ENCODE measurements around the gene PTPRR.

PTPRR gene

GRCh38 chr12:70815056-70815455 is 105.5 kb downstream of the PTPRR start:
- Histone ChIP-seq H4K12ac (ENCODE audit: low read depth, low read length) (no peak overlapping the region), H3K4me1 (ENCODE audit: control insufficient read depth in 1 of 2, insufficient read depth in 2 of 2, low read length in 2 of 2) (no peaks in the 10 kb centered on the region), H3K9me3 (ENCODE audit: insufficient read depth, low read depth, low read length) (no peaks in the 10 kb centered on the region), H3K79me2 (ENCODE audit: control insufficient read depth, insufficient read depth, low read length, poor library complexity) (no peaks in the 10 kb centered on the region), H2BK12ac (ENCODE audit: low read length) (no peak overlapping the region), H2AK5ac (ENCODE audit: low read length) (no peak overlapping the region), H3K4me3 (ENCODE audit: low read depth, low read length) (no peak overlapping the region), H2AFZ (ENCODE audit: insufficient read depth, low read length, poor library complexity) (no peak overlapping the region), H4K8ac (ENCODE audit: low read depth, low read length) (no peak overlapping the region), H4K91ac (ENCODE audit: low read depth, low read length) (no peak overlapping the region), H2BK120ac (ENCODE audit: insufficient read depth, low read length, poor library complexity) (no peak overlapping the region), H3K23ac (ENCODE audit: low read length) (no peak overlapping the region), H3K79me1 (ENCODE audit: low read length) (no peaks in the 10 kb centered on the region), H3K9ac (ENCODE audit: low read length) (no peak overlapping the region), H2BK5ac (ENCODE audit: low read depth, low read length, poor library complexity) (no peak overlapping the region), H3K27me3 (ENCODE audit: insufficient read depth, low read length) (no peaks in the 10 kb centered on the region), H3K4ac (ENCODE audit: low read depth, low read length) (no peak overlapping the region), H3K27ac (ENCODE audit: low read depth, low read length) (no peak overlapping the region), H3K14ac (ENCODE audit: low read length) (no peak overlapping the region), H3K18ac (ENCODE audit: low read length) (no peak overlapping the region), H3K36me3 (ENCODE audit: control insufficient read depth in 1 of 2, insufficient read depth in 2 of 2, low read length in 2 of 2) (no peaks in the 10 kb centered on the region), H3K4me2 (ENCODE audit: low read length) (no peak overlapping the region)
- no peak for DNase-seq
- no CpG with 5 or more reads among the region's 2 CpGs for WGBS (ENCODE audit: extremely low coverage, insufficient coverage, insufficient read length)

DNA sequence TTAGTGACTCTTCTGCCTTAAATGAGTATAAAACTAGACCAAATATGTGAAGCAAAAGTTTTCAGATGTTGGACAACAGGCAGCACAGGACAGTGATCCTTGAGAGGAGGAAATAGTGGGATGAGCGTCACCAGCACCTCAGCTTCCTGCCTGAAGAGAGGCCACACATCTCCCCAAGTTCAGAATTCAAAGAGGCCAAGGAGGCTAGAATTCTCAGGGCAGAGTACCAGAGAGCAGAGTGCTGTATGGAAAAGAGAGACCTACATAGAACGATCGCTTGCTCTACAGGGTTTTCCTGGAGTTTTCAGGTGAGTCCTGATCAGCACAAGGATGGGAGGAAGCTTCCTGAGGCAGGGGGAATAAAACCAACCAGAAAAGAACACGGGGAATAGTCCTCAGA is 107.0 kb downstream of the PTPRR start:
- H3K23ac ChIP-seq (ENCODE audit: low read length), result no peak overlapping the region
- no peak overlapping the region for H3K9ac ChIP-seq (ENCODE audit: low read length)
- WGBS (ENCODE audit: extremely low coverage, insufficient coverage, insufficient read length), result no CpG with 5 or more reads among the region's 4 CpGs
- H2AK5ac ChIP-seq (ENCODE audit: low read length), result no peak overlapping the region
- H2BK12ac ChIP-seq (ENCODE audit: low read length), result no peak overlapping the region
- H3K18ac ChIP-seq (ENCODE audit: low read length), result no peak overlapping the region
- no peak overlapping the region for H2BK120ac ChIP-seq (ENCODE audit: insufficient read depth, low read length, poor library complexity)
- H4K91ac ChIP-seq (ENCODE audit: low read depth, low read length), result no peak overlapping the region
- DNase-seq, result no peak
- no peak overlapping the region for H2AFZ ChIP-seq (ENCODE audit: insufficient read depth, low read length, poor library complexity)
- no peak overlapping the region for H4K8ac ChIP-seq (ENCODE audit: low read depth, low read length)
- no peak overlapping the region for H3K27ac ChIP-seq (ENCODE audit: low read depth, low read length)
- H3K4ac ChIP-seq (ENCODE audit: low read depth, low read length), result no peak overlapping the region
- H3K36me3 ChIP-seq (ENCODE audit: control insufficient read depth in 1 of 2, insufficient read depth in 2 of 2, low read length in 2 of 2), result no peaks in the 10 kb centered on the region
- H3K79me1 ChIP-seq (ENCODE audit: low read length), result no peaks in the 10 kb centered on the region
- no peak overlapping the region for H3K4me2 ChIP-seq (ENCODE audit: low read length)
- no peak overlapping the region for H3K14ac ChIP-seq (ENCODE audit: low read length)
- no peaks in the 10 kb centered on the region for H3K27me3 ChIP-seq (ENCODE audit: insufficient read depth, low read length)
- H2BK5ac ChIP-seq (ENCODE audit: low read depth, low read length, poor library complexity), result no peak overlapping the region
- no peaks in the 10 kb centered on the region for H3K79me2 ChIP-seq (ENCODE audit: control insufficient read depth, insufficient read depth, low read length, poor library complexity)
- no peaks in the 10 kb centered on the region for H3K9me3 ChIP-seq (ENCODE audit: insufficient read depth, low read depth, low read length)
- no peak overlapping the region for H4K12ac ChIP-seq (ENCODE audit: low read depth, low read length)
- no peak overlapping the region for H3K4me3 ChIP-seq (ENCODE audit: low read depth, low read length)
- no peaks in the 10 kb centered on the region for H3K4me1 ChIP-seq (ENCODE audit: control insufficient read depth in 1 of 2, insufficient read depth in 2 of 2, low read length in 2 of 2)

DNA sequence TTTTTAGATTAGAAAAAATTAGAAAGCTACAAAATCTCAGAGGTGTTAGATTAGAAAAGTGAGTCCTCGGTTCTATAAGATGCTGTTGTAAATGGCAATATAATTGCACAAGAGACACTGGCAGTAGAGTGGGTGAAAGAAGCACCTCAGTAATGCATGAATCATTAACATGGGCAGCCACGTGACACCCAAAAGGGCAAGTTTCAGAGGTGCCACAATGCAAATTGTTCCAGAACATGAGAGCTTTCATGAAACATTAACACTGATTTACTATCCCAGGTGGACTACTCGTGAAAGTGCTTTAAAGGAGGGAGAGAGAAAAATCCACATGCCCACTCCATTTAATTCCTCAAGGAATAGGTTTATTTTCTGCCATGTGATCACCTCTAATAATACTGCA is 108.4 kb downstream of the PTPRR start:
- H3K18ac ChIP-seq (ENCODE audit: low read length), result no peak overlapping the region
- no peak overlapping the region for H3K4ac ChIP-seq (ENCODE audit: low read depth, low read length)
- no peak for DNase-seq
- H3K4me3 ChIP-seq (ENCODE audit: low read depth, low read length), result no peak overlapping the region
- H3K9ac ChIP-seq (ENCODE audit: low read length), result no peak overlapping the region
- H4K8ac ChIP-seq (ENCODE audit: low read depth, low read length), result no peak overlapping the region
- H4K91ac ChIP-seq (ENCODE audit: low read depth, low read length), result no peak overlapping the region
- H3K14ac ChIP-seq (ENCODE audit: low read length), result no peak overlapping the region
- H2AFZ ChIP-seq (ENCODE audit: insufficient read depth, low read length, poor library complexity), result no peak overlapping the region
- H3K9me3 ChIP-seq (ENCODE audit: insufficient read depth, low read depth, low read length), result no peaks in the 10 kb centered on the region
- H3K36me3 ChIP-seq (ENCODE audit: control insufficient read depth in 1 of 2, insufficient read depth in 2 of 2, low read length in 2 of 2), result no peaks in the 10 kb centered on the region
- no peak overlapping the region for H3K27ac ChIP-seq (ENCODE audit: low read depth, low read length)
- H3K79me2 ChIP-seq (ENCODE audit: control insufficient read depth, insufficient read depth, low read length, poor library complexity), result no peaks in the 10 kb centered on the region
- no peaks in the 10 kb centered on the region for H3K79me1 ChIP-seq (ENCODE audit: low read length)
- no peak overlapping the region for H4K12ac ChIP-seq (ENCODE audit: low read depth, low read length)
- no peak overlapping the region for H2AK5ac ChIP-seq (ENCODE audit: low read length)
- no peak overlapping the region for H2BK12ac ChIP-seq (ENCODE audit: low read length)
- H3K4me1 ChIP-seq (ENCODE audit: control insufficient read depth in 1 of 2, insufficient read depth in 2 of 2, low read length in 2 of 2), result no peaks in the 10 kb centered on the region
- no CpG with 5 or more reads among the region's 3 CpGs for WGBS (ENCODE audit: extremely low coverage, insufficient coverage, insufficient read length)
- H3K27me3 ChIP-seq (ENCODE audit: insufficient read depth, low read length), result no peaks in the 10 kb centered on the region
- no peak overlapping the region for H2BK120ac ChIP-seq (ENCODE audit: insufficient read depth, low read length, poor library complexity)
- H3K23ac ChIP-seq (ENCODE audit: low read length), result no peak overlapping the region
- no peak overlapping the region for H3K4me2 ChIP-seq (ENCODE audit: low read length)
- no peak overlapping the region for H2BK5ac ChIP-seq (ENCODE audit: low read depth, low read length, poor library complexity)

GRCh38 chr12:70809887-70810286 is 110.7 kb downstream of the PTPRR start:
- DNase-seq, result no peak
- no peaks in the 10 kb centered on the region for H3K9me3 ChIP-seq (ENCODE audit: insufficient read depth, low read depth, low read length)
- no peak overlapping the region for H2BK12ac ChIP-seq (ENCODE audit: low read length)
- H4K8ac ChIP-seq (ENCODE audit: low read depth, low read length), result no peak overlapping the region
- H3K79me2 ChIP-seq (ENCODE audit: control insufficient read depth, insufficient read depth, low read length, poor library complexity), result no peaks in the 10 kb centered on the region
- no peak overlapping the region for H3K4me3 ChIP-seq (ENCODE audit: low read depth, low read length)
- no peak overlapping the region for H3K27ac ChIP-seq (ENCODE audit: low read depth, low read length)
- no peak overlapping the region for H2BK5ac ChIP-seq (ENCODE audit: low read depth, low read length, poor library complexity)
- H3K18ac ChIP-seq (ENCODE audit: low read length), result no peak overlapping the region
- no peak overlapping the region for H3K23ac ChIP-seq (ENCODE audit: low read length)
- no peak overlapping the region for H3K9ac ChIP-seq (ENCODE audit: low read length)
- no peaks in the 10 kb centered on the region for H3K27me3 ChIP-seq (ENCODE audit: insufficient read depth, low read length)
- H2AK5ac ChIP-seq (ENCODE audit: low read length), result no peak overlapping the region
- no peak overlapping the region for H3K14ac ChIP-seq (ENCODE audit: low read length)
- H3K4ac ChIP-seq (ENCODE audit: low read depth, low read length), result no peak overlapping the region
- no peak overlapping the region for H4K12ac ChIP-seq (ENCODE audit: low read depth, low read length)
- H3K79me1 ChIP-seq (ENCODE audit: low read length), result no peaks in the 10 kb centered on the region
- no CpG with 5 or more reads among the region's 4 CpGs for WGBS (ENCODE audit: extremely low coverage, insufficient coverage, insufficient read length)
- H2BK120ac ChIP-seq (ENCODE audit: insufficient read depth, low read length, poor library complexity), result no peak overlapping the region
- H3K4me2 ChIP-seq (ENCODE audit: low read length), result no peak overlapping the region
- H4K91ac ChIP-seq (ENCODE audit: low read depth, low read length), result no peak overlapping the region
- no peaks in the 10 kb centered on the region for H3K36me3 ChIP-seq (ENCODE audit: control insufficient read depth in 1 of 2, insufficient read depth in 2 of 2, low read length in 2 of 2)
- no peak overlapping the region for H2AFZ ChIP-seq (ENCODE audit: insufficient read depth, low read length, poor library complexity)
- H3K4me1 ChIP-seq (ENCODE audit: control insufficient read depth in 1 of 2, insufficient read depth in 2 of 2, low read length in 2 of 2), result no peaks in the 10 kb centered on the region
